GM23338 (cell line): ENCODE measurements around the gene TPST2.

Experiments used
- CTCF ChIP-seq, 2 experiments: fragments of 200-600 bp in 1 of 2; sonication (generic) in 1 of 2; conservative IDR thresholded peaks; 2 replicates each; pipeline versions ENCODE4 v1.5.1 to v1.6.1; 2016 to 2017; ENCODE audit warnings: antibody characterized with exemption in 2 of 2, low read depth in 2 of 2, mild to moderate bottlenecking in 2 of 2, moderate library complexity in 1 of 2
- EZH2phosphoT487 ChIP-seq: fragments of 200-600 bp; sonication (generic); IDR thresholded peaks from one replicate; pipeline ENCODE4 v1.8.1; 2018; ENCODE audit warnings: antibody characterized with exemption; ENCODE audit not compliant: unreplicated experiment

DNA sequence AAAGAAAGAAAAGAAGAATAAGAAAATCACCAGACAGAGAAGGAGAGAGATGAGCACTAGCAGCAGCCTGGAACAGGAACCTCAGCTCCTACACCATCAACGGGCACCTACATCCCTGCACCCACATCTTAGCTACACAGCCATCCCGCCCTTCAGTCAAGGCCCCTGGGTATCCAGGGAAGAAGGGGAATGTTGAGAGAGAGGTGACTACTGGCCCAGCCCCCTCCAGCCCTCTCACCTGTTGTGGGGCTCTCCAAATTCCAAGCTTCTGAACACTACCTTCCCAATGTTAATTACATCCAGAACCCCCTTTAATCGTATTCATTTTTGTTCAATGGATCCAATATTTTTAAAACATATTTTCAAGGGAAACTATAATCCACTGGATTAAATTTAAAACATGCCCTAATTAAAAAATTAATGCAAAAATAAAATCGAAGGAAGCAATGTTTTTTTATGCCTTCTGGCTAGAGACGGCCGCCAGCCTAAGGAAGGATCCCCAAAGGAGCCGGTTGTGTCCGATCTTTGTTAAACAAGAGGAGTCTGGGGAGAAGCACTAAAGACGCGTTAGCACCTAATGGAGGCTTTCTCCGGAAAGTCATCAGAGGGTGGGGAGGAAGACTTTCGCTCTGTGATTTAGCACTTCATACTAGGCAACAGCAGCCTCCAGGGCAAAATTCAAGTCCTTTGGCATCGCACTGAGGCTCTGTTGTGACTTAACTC is 9.5 kb downstream of the TPST2 start:
- TF ChIP-seq CTCF (conservative IDR thresholded peaks at IDR 0.05; ENCODE audit: low read depth in 2 of 2), result no peak
- no peak for TF ChIP-seq EZH2phosphoT487
